HepG2 (cell line): Measurements from ENCODE around the gene SAMD14. TPM values are rescaled to one million over a fixed set of nuclear protein-coding genes. Genes with fewer than 3 reads are reported as not detected.

Experiments used
- DNMT3B ChIP-seq: conservative IDR thresholded peaks from 2 replicates; pipeline ENCODE4 v1.6.1; 2016; ENCODE audit warnings: missing biosample characterization, control low read depth
- IRX3 ChIP-seq: sonication (generic); formaldehyde crosslinking; IDR thresholded peaks from 2 replicates; pipeline ENCODE4 v1.8.1; 2023; ENCODE audit warnings: mild to moderate bottlenecking, low read depth, missing genetic modification reagents, borderline replicate concordance
- KLF15 ChIP-seq: sonication (generic); formaldehyde crosslinking; IDR thresholded peaks from 2 replicates; pipeline ENCODE4 v1.8.1; 2023; ENCODE audit warnings: borderline replicate concordance, mild to moderate bottlenecking, inconsistent platforms, missing genetic modification reagents, mixed read lengths
- NR3C1 ChIP-seq: sonication (generic); formaldehyde crosslinking; IDR thresholded peaks from 2 replicates; pipeline ENCODE4 v1.4.0; 2020; ENCODE audit warnings: missing genetic modification reagents
- ZNF44 ChIP-seq: sonication (generic); formaldehyde crosslinking; IDR thresholded peaks from 2 replicates; pipeline ENCODE4 v1.5.1; 2020; ENCODE audit warnings: mild to moderate bottlenecking, missing genetic modification reagents
- ZNF530 ChIP-seq: sonication (generic); formaldehyde crosslinking; IDR thresholded peaks from 2 replicates; pipeline ENCODE4 v1.5.0; 2020; ENCODE audit warnings: low read depth, mild to moderate bottlenecking, missing genetic modification reagents
- polyA plus RNA-seq, 8 experiments: library from polyadenylated mRNA; depleted of rRNA in 3 of 8; stranded (reverse) in 7 of 8; unstranded in 1 of 8; fragments of >200 nt; fragmentation: Illumina TruSeq in 4 of 8; extraction: Trizol in 4 of 8; gene quantifications; 2 replicates each; pipeline versions ENCODE4 v1.2.1 to v1.2.3, GENCODE V29; 2011 to 2016; ENCODE audit warnings: low read depth in 4 of 8, missing spikeins in 1 of 8, mixed read lengths in 1 of 8; ENCODE audit not compliant: insufficient read depth in 1 of 8
- total RNA-seq, 5 experiments: library from RNA; depleted of rRNA; stranded (reverse); fragments of >200 nt; fragmentation: Illumina TruSeq; extraction: Trizol; gene quantifications; 2 replicates each; pipeline ENCODE4 v1.2.3, GENCODE V29; 2016; ENCODE audit warnings: low read depth in 1 of 5
- TF ChIP-seq, protein P1 (sequence below): sonication (generic); formaldehyde crosslinking; IDR thresholded peaks from 2 replicates; pipeline ENCODE4 v1.5.1; 2020; ENCODE audit warnings: mild to moderate bottlenecking, missing genetic modification reagents, borderline replicate concordance
- TF ChIP-seq, protein P2 (sequence below), 2 experiments: fragments of 450-650 bp in 1 of 2; sonication (generic) in 1 of 2; formaldehyde crosslinking in 1 of 2; IDR thresholded peaks; 2 replicates each; pipeline versions ENCODE4 v1.6.1 to v1.8.0; 2016 to 2022; ENCODE audit warnings: antibody characterized with exemption in 1 of 2, mild to moderate bottlenecking in 1 of 2, missing genetic modification reagents in 1 of 2
- TF ChIP-seq, protein P3 (sequence below): sonication (generic); formaldehyde crosslinking; IDR thresholded peaks from 2 replicates; pipeline ENCODE4 v1.8.0; 2022; ENCODE audit warnings: mild to moderate bottlenecking, missing genetic modification reagents, moderate library complexity
- TF ChIP-seq, protein P4 (sequence below): IDR thresholded peaks from 2 replicates; pipeline ENCODE4 v1.6.1; 2016; ENCODE audit warnings: low read depth, control low read depth

Gene SAMD14
- total and polyA plus RNA-seq, 2 of the 13 experiments (the other 11 are each of a cell fraction or from before 2014, with no cell fraction given): 0.07 to 0.22 TPM

DNA sequence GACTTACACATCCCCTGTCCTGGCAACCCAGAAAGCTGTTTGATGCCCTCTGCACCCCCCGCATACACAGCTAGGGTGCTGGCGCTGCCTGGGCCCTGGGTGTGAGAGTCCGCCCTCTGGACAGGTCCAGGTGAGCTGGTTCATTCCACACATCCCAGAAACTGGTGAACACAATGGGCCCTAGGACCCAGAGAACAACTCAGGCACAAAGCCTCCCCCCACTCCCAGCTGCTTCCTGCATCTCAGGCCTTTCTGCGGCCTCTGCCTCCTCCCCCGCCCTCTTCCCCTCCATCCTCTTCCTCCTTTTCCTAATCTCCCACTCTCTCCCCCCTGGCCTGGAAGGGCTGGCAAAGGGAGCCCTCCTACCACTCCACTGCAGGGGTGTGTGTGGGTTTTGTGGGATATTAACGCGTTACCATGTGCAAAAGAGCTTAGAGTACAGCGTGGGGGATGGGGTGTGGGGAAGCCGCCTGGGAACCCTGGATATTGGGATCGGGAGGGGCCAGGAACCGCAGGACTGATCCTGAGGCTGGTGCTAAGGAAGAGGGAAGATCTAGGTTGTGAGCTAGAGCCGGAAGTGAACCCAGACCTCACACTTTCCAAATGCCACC lies 22.1 kb upstream of the SAMD14 start (continued):
- TF ChIP-seq ZNF44 (CRISPR knock-in tag) (no peak), ZNF530 (CRISPR knock-in tag) (no peak), NR3C1 (CRISPR knock-in tag) (no peak), DNMT3B (CRISPR knock-in tag) (no peak), KLF15 (CRISPR knock-in tag) (no peak), IRX3 (CRISPR knock-in tag) (no peak)
- TF ChIP-seq, protein P1, sequence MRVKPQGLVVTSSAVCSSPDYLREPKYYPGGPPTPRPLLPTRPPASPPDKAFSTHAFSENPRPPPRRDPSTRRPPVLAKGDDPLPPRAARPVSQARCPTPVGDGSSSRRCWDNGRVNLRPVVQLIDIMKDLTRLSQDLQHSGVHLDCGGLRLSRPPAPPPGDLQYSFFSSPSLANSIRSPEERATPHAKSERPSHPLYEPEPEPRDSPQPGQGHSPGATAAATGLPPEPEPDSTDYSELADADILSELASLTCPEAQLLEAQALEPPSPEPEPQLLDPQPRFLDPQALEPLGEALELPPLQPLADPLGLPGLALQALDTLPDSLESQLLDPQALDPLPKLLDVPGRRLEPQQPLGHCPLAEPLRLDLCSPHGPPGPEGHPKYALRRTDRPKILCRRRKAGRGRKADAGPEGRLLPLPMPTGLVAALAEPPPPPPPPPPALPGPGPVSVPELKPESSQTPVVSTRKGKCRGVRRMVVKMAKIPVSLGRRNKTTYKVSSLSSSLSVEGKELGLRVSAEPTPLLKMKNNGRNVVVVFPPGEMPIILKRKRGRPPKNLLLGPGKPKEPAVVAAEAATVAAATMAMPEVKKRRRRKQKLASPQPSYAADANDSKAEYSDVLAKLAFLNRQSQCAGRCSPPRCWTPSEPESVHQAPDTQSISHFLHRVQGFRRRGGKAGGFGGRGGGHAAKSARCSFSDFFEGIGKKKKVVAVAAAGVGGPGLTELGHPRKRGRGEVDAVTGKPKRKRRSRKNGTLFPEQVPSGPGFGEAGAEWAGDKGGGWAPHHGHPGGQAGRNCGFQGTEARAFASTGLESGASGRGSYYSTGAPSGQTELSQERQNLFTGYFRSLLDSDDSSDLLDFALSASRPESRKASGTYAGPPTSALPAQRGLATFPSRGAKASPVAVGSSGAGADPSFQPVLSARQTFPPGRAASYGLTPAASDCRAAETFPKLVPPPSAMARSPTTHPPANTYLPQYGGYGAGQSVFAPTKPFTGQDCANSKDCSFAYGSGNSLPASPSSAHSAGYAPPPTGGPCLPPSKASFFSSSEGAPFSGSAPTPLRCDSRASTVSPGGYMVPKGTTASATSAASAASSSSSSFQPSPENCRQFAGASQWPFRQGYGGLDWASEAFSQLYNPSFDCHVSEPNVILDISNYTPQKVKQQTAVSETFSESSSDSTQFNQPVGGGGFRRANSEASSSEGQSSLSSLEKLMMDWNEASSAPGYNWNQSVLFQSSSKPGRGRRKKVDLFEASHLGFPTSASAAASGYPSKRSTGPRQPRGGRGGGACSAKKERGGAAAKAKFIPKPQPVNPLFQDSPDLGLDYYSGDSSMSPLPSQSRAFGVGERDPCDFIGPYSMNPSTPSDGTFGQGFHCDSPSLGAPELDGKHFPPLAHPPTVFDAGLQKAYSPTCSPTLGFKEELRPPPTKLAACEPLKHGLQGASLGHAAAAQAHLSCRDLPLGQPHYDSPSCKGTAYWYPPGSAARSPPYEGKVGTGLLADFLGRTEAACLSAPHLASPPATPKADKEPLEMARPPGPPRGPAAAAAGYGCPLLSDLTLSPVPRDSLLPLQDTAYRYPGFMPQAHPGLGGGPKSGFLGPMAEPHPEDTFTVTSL (CRISPR knock-in tag): no peak
- TF ChIP-seq, protein P2, sequence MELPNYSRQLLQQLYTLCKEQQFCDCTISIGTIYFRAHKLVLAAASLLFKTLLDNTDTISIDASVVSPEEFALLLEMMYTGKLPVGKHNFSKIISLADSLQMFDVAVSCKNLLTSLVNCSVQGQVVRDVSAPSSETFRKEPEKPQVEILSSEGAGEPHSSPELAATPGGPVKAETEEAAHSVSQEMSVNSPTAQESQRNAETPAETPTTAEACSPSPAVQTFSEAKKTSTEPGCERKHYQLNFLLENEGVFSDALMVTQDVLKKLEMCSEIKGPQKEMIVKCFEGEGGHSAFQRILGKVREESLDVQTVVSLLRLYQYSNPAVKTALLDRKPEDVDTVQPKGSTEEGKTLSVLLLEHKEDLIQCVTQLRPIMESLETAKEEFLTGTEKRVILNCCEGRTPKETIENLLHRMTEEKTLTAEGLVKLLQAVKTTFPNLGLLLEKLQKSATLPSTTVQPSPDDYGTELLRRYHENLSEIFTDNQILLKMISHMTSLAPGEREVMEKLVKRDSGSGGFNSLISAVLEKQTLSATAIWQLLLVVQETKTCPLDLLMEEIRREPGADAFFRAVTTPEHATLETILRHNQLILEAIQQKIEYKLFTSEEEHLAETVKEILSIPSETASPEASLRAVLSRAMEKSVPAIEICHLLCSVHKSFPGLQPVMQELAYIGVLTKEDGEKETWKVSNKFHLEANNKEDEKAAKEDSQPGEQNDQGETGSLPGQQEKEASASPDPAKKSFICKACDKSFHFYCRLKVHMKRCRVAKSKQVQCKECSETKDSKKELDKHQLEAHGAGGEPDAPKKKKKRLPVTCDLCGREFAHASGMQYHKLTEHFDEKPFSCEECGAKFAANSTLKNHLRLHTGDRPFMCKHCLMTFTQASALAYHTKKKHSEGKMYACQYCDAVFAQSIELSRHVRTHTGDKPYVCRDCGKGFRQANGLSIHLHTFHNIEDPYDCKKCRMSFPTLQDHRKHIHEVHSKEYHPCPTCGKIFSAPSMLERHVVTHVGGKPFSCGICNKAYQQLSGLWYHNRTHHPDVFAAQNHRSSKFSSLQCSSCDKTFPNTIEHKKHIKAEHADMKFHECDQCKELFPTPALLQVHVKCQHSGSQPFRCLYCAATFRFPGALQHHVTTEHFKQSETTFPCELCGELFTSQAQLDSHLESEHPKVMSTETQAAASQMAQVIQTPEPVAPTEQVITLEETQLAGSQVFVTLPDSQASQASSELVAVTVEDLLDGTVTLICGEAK (IDR thresholded peaks at IDR 0.05): no peak
- TF ChIP-seq, protein P2 (CRISPR knock-in tag; IDR thresholded peaks at IDR 0.05): 0 out of 2 replicates have a peak, but pooled peaks have one; percentile 37
- TF ChIP-seq, protein P3, sequence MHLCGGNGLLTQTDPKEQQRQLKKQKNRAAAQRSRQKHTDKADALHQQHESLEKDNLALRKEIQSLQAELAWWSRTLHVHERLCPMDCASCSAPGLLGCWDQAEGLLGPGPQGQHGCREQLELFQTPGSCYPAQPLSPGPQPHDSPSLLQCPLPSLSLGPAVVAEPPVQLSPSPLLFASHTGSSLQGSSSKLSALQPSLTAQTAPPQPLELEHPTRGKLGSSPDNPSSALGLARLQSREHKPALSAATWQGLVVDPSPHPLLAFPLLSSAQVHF (CRISPR knock-in tag): no peak
- TF ChIP-seq, protein P4, sequence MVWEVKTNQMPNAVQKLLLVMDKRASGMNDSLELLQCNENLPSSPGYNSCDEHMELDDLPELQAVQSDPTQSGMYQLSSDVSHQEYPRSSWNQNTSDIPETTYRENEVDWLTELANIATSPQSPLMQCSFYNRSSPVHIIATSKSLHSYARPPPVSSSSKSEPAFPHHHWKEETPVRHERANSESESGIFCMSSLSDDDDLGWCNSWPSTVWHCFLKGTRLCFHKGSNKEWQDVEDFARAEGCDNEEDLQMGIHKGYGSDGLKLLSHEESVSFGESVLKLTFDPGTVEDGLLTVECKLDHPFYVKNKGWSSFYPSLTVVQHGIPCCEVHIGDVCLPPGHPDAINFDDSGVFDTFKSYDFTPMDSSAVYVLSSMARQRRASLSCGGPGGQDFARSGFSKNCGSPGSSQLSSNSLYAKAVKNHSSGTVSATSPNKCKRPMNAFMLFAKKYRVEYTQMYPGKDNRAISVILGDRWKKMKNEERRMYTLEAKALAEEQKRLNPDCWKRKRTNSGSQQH (CRISPR knock-in tag): peak; percentile 80; the same call in 1 of the 2 replicates
